NCI-H2196 (cell line): ENCODE data around the gene BAZ2B.

Experiments used
- DNase-seq: peaks from one replicate; lab custom pipeline; 2025; ENCODE audit not compliant: unreplicated experiment; lab: John Stamatoyannopoulos, UW

Gene BAZ2B

GRCh38 chr2:159615367-159616285 lies 722 bp downstream of the BAZ2B start:
- DNase-seq = peak; percentile 88

- DNase-seq = peak; percentile 77
Observed at GRCh38 chr2:159614534-159615366, 1.6 kb downstream of the BAZ2B start.

- DNase-seq = no peak
Observed at GRCh38 chr2:159613651-159614285, 2.6 kb downstream of the BAZ2B start.

- no peak for DNase-seq
Observed at GRCh38 chr2:159613091-159613490, 3.3 kb downstream of the BAZ2B start.

- peak; percentile 12 for DNase-seq
Observed at GRCh38 chr2:159612255-159612901, 4.0 kb downstream of the BAZ2B start.

- DNase-seq = no peak
Observed at GRCh38 chr2:159609811-159610549, 6.4 kb downstream of the BAZ2B start.

- no peak for DNase-seq
Observed at GRCh38 chr2:159608723-159609308, 7.5 kb downstream of the BAZ2B start.

GRCh38 chr2:159608108-159608507 lies 8.2 kb downstream of the BAZ2B start:
- no peak for DNase-seq

- no peak for DNase-seq
Observed at GRCh38 chr2:159606287-159606686, 10.1 kb downstream of the BAZ2B start.

GRCh38 chr2:159605441-159606178 lies 10.7 kb downstream of the BAZ2B start:
- no peak for DNase-seq

- no peak for DNase-seq
Observed at GRCh38 chr2:159604159-159604558, 12.2 kb downstream of the BAZ2B start.

- no peak for DNase-seq
Observed at GRCh38 chr2:159600752-159601151, 15.6 kb downstream of the BAZ2B start.

GRCh38 chr2:159595410-159596046 lies 20.8 kb downstream of the BAZ2B start:
- no peak for DNase-seq

GRCh38 chr2:159592441-159592840 lies 23.9 kb downstream of the BAZ2B start:
- no peak for DNase-seq

GRCh38 chr2:159591221-159591620 lies 25.1 kb downstream of the BAZ2B start:
- DNase-seq = peak; percentile 7

GRCh38 chr2:159589286-159589685 lies 27.1 kb downstream of the BAZ2B start:
- DNase-seq = no peak

- no peak for DNase-seq
Observed at GRCh38 chr2:159586034-159586433, 30.3 kb downstream of the BAZ2B start.

- no peak for DNase-seq
Observed at GRCh38 chr2:159585622-159586021, 30.7 kb downstream of the BAZ2B start.

- no peak for DNase-seq
Observed at GRCh38 chr2:159584796-159585195, 31.6 kb downstream of the BAZ2B start.
